NT2/D1 (cell line): ENCODE measurements around the gene CELSR1.

Experiments used
- SUZ12 ChIP-seq: IDR thresholded peaks from 2 replicates; pipeline ENCODE4 v1.6.1; 2011; ENCODE audit not compliant: insufficient read length, insufficient read depth; ENCODE audit errors: extremely low read depth
- YY1 ChIP-seq: IDR thresholded peaks from 2 replicates; pipeline ENCODE4 v1.6.1; 2011; ENCODE audit not compliant: insufficient read length, insufficient read depth

- TF ChIP-seq SUZ12 (no peak), YY1 (no peak)
These were observed 71.6 kb downstream of the CELSR1 start for GRCh38 chr22:46465793-46466192.
